NCI-H2171 (cell line): ENCODE data around the gene TARS2.

ENCODE experiments used
- DNase-seq: peaks from one replicate; lab custom pipeline; 2025; lab: John Stamatoyannopoulos, UW

TARS2 gene

GRCh38 chr1:150555198-150555970 is 68.2 kb downstream of the TARS2 start:
- no peak for DNase-seq

GRCh38 chr1:150555971-150556865 is 69.0 kb downstream of the TARS2 start:
- no peak for DNase-seq

- DNase-seq = no peak
Observed at GRCh38 chr1:150557065-150557600, 69.9 kb downstream of the TARS2 start.
